Body of pancreas (tissue), 4 donors: ENCODE data around the gene PCDH9. TPM values are rescaled to one million over a fixed set of nuclear protein-coding genes. Genes with fewer than 3 reads are reported as not detected.

Source experiments
- ATAC-seq: fragments of 150-250 bp; one replicate; pipeline ENCODE4 v1.9.1; 2016
- DNase-seq, 4 donors: peaks; one replicate each; pipeline ENCODE4 v3.0.0-alpha.2; 2019
- H3K27ac ChIP-seq, 4 donors: fragments of 200-600 bp; sonication (generic); 1 replicate in 3 of 4; 2 replicates in 1 of 4; pipeline versions ENCODE4 v1.5.1 to v1.6.1; 2016 to 2019; ENCODE audit warnings: mild to moderate bottlenecking in 1 of 4, mixed read lengths in 1 of 4, moderate library complexity in 1 of 4
- H3K27me3 ChIP-seq, 2 donors: fragments of 200-600 bp; sonication (generic); one replicate each; pipeline ENCODE4 v1.6.0; 2016; ENCODE audit warnings: mild to moderate bottlenecking in 1 of 2
- H3K36me3 ChIP-seq, 2 donors: fragments of 200-600 bp; sonication (generic); replicated peaks in 1 of 2; 2 replicates each; pipeline ENCODE4 v1.5.1; 2016; ENCODE audit warnings: low read depth in 2 of 2; ENCODE audit not compliant: insufficient read depth in 1 of 2
- H3K4me1 ChIP-seq: fragments of 200-600 bp; sonication (generic); one replicate; pipeline ENCODE4 v1.6.0; 2016
- H3K4me3 ChIP-seq, 2 donors: fragments of 200-600 bp; sonication (generic); 1 replicate in 1 of 2; 2 replicates in 1 of 2; pipeline ENCODE4 v1.5.1; 2016 to 2019
- H3K9me3 ChIP-seq, 3 donors: fragments of 200-600 bp; sonication (generic); 1 replicate in 2 of 3; 2 replicates in 1 of 3; pipeline ENCODE4 v1.5.1; 2016
- CTCF ChIP-seq, 7 experiments: fragments of 450-650 bp in 4 of 7; fragments of 200-600 bp in 3 of 7; sonication (generic) in 3 of 7; IDR thresholded peaks; one replicate each; pipeline ENCODE4 v1.5.1; 2016 to 2019; ENCODE audit warnings: antibody characterized with exemption in 7 of 7
- POLR2A ChIP-seq, 3 donors: fragments of 450-650 bp; IDR thresholded peaks; one replicate each; pipeline ENCODE4 v1.6.1; 2016; ENCODE audit warnings: antibody characterized with exemption in 3 of 3, mild to moderate bottlenecking in 2 of 3
- WGBS, 2 donors: methylation state at CpG; one replicate each; pipeline ENCODE4 v1.1.5; 2017; 5-methylcytosine and 5-hydroxymethylcytosine counted together
- intact Hi-C: fragments of 100-400 bp; cut with DNase I; formaldehyde crosslinking; loops from one replicate; pipeline ENCODE4 v1.15.1; 2023
- total RNA-seq, 2 donors: library from RNA; depleted of rRNA; stranded (reverse); fragments of >200 nt; gene quantifications; one replicate each; pipeline ENCODE4 v1.1.0, GENCODE V29; 2016

PCDH9 gene
- total RNA-seq, 2 donors from 2014 or later, result 3.6 to 3.9 TPM

- Histone ChIP-seq H3K27me3 (no peaks in the 10 kb centered on the region), H3K4me3 (no peak overlapping the region), H3K4me1 (no peaks in the 10 kb centered on the region), H3K36me3 (no peaks in the 10 kb centered on the region), H3K9me3 (no peaks in the 10 kb centered on the region), H3K27ac (no peak overlapping the region)
- DNase-seq (no peak), ATAC-seq (no peak)
- no peak for TF ChIP-seq POLR2A (IDR thresholded peaks at IDR 0.05)
- TF ChIP-seq CTCF (IDR thresholded peaks at IDR 0.05), result no peak
- WGBS, 2 donors, result 66 to 70% methylated on average over 2 of the region's 2 CpGs
- intact Hi-C loops, result no loop called here
Measured at GRCh38 chr13:67087527-67087926, 142.6 kb downstream of the PCDH9 start.

- intact Hi-C loops, result no loop called here
- Histone ChIP-seq H3K36me3 (no peaks in the 10 kb centered on the region), H3K27ac (no peak overlapping the region), H3K4me1 (no peaks in the 10 kb centered on the region), H3K27me3 (no peaks in the 10 kb centered on the region), H3K9me3 (no peaks in the 10 kb centered on the region), H3K4me3 (no peak overlapping the region)
- WGBS, 2 donors, result 14 to 26% methylated on average over 2 of the region's 2 CpGs
- TF ChIP-seq POLR2A (IDR thresholded peaks at IDR 0.05) (no peak), CTCF (IDR thresholded peaks at IDR 0.05) (no peak)
- DNase-seq, result no peak
- no peak for ATAC-seq
Measured at GRCh38 chr13:67086260-67086659, 143.9 kb downstream of the PCDH9 start.

- 88 to 100% methylated on average over 1 of the region's 1 CpG for WGBS, 2 donors
- intact Hi-C loops, result no loop called here
- TF ChIP-seq CTCF (IDR thresholded peaks at IDR 0.05) (no peak), POLR2A (IDR thresholded peaks at IDR 0.05) (no peak)
Measured at GRCh38 chr13:67084066-67084465, 146.1 kb downstream of the PCDH9 start.

GRCh38 chr13:67083519-67083918 is 146.6 kb downstream of the PCDH9 start:
- Histone ChIP-seq H3K4me3 (no peak overlapping the region), H3K27me3 (no peaks in the 10 kb centered on the region), H3K4me1 (no peaks in the 10 kb centered on the region), H3K9me3 (no peaks in the 10 kb centered on the region), H3K27ac (no peak overlapping the region), H3K36me3 (no peaks in the 10 kb centered on the region)
- ATAC-seq (no peak), DNase-seq (no peak)
- TF ChIP-seq POLR2A (IDR thresholded peaks at IDR 0.05) (no peak), CTCF (IDR thresholded peaks at IDR 0.05) (no peak)
- 72 to 74% methylated on average over 2 of the region's 2 CpGs for WGBS, 2 donors
- intact Hi-C loops, result no loop called here

More at GRCh38 chr13:67084066-67084465, 146.1 kb downstream of the PCDH9 start:
- no peaks in the 10 kb centered on the region for H3K9me3 ChIP-seq
- H3K4me1 ChIP-seq, result no peaks in the 10 kb centered on the region
- no peak for ATAC-seq
- H3K27me3 ChIP-seq, result no peaks in the 10 kb centered on the region
- no peaks in the 10 kb centered on the region for H3K36me3 ChIP-seq
- no peak overlapping the region for H3K27ac ChIP-seq
- no peak for DNase-seq
- H3K4me3 ChIP-seq, result no peak overlapping the region

- TF ChIP-seq CTCF (IDR thresholded peaks at IDR 0.05), result no peak
- no peak for TF ChIP-seq POLR2A (IDR thresholded peaks at IDR 0.05)
- Histone ChIP-seq H3K27me3 (no peaks in the 10 kb centered on the region), H3K27ac (no peak overlapping the region), H3K4me3 (no peak overlapping the region), H3K36me3 (no peaks in the 10 kb centered on the region), H3K4me1 (no peaks in the 10 kb centered on the region), H3K9me3 (no peaks in the 10 kb centered on the region)
- WGBS, 2 donors, result 78 to 82% methylated on average over 2 of the region's 2 CpGs
- intact Hi-C loops, result no loop called here
- ATAC-seq (no peak), DNase-seq (no peak)
Measured at GRCh38 chr13:67080351-67080750, 149.8 kb downstream of the PCDH9 start.
